ENCODE results near the gene DLEC1. TPM values are rescaled to one million over a fixed set of nuclear protein-coding genes. Genes with fewer than 3 reads are reported as not detected.

The DLEC1 gene
- total and polyA plus RNA-seq, 9 of the 15 experiments (the other 6 are each of a cell fraction or from before 2014, with no cell fraction given) = 0.07 to 0.08 TPM; not detected in 7

- TF ChIP-seq ZNF518B (CRISPR knock-in tag; IDR thresholded peaks at IDR 0.05) = no peak
- no peak for TF ChIP-seq FOXJ3 (CRISPR knock-in tag; IDR thresholded peaks at IDR 0.05)
- TF ChIP-seq ZNF584 (CRISPR knock-in tag; IDR thresholded peaks at IDR 0.05; ENCODE audit: low read depth) = no peak
- no peak for TF ChIP-seq C11orf30 (IDR thresholded peaks at IDR 0.05; ENCODE audit: low read depth)
- no peak for TF ChIP-seq PBX2 (CRISPR knock-in tag; IDR thresholded peaks at IDR 0.05; ENCODE audit: low read depth)
- TF ChIP-seq PBX2 (tag; conservative IDR thresholded peaks at IDR 0.05; ENCODE audit: low read depth) = no peak
- peak; percentile 62 for TF ChIP-seq POLR2B (IDR thresholded peaks at IDR 0.05; ENCODE audit: low read depth, partially characterized antibody)
- TF ChIP-seq ARID2 (IDR thresholded peaks at IDR 0.05) = no peak
- TF ChIP-seq JUND (IDR thresholded peaks at IDR 0.05; ENCODE audit: borderline replicate concordance, low read depth, low read length) = no peak
- TF ChIP-seq JUND (tag; IDR thresholded peaks at IDR 0.05; ENCODE audit: borderline replicate concordance, low read depth, low read length) = no peak
- TF ChIP-seq ETS1 (conservative IDR thresholded peaks at IDR 0.05; ENCODE audit: control insufficient read depth, low read depth, low read length) = no peak
- no peak for TF ChIP-seq ZNF3 (CRISPR knock-in tag; IDR thresholded peaks at IDR 0.05)
- TF ChIP-seq E2F5 (CRISPR knock-in tag; IDR thresholded peaks at IDR 0.05) = no peak
- TF ChIP-seq SIX5 (IDR thresholded peaks at IDR 0.05; ENCODE audit: borderline replicate concordance in 1 of 2, insufficient read depth in 1 of 2, low read depth in 1 of 2, low read length in 2 of 2) = no peak
- no peak for TF ChIP-seq ZFP91 (CRISPR knock-in tag; IDR thresholded peaks at IDR 0.05)
- no peak for TF ChIP-seq RHOXF2B (CRISPR knock-in tag; conservative IDR thresholded peaks at IDR 0.05)
- TF ChIP-seq SMAD3 (CRISPR knock-in tag; conservative IDR thresholded peaks at IDR 0.05) = no peak
- TF ChIP-seq MCM5 (IDR thresholded peaks at IDR 0.05; ENCODE audit: low read depth) = no peak
- TF ChIP-seq NCOA4 (IDR thresholded peaks at IDR 0.05; ENCODE audit: partially characterized antibody) = no peak
- TF ChIP-seq ZNF324 (CRISPR knock-in tag; IDR thresholded peaks at IDR 0.05) = no peak
Measured at GRCh38 chr3:38164643-38164951, 125.6 kb downstream of the DLEC1 start (continued).
